ENCODE results near the gene RRBP1.

The RRBP1 gene

GRCh38 chr20:17579369-17580039 lies 102.5 kb downstream of the RRBP1 start:
- no peak for DNase-seq (ENCODE audit: low spot score)

GRCh38 chr20:17576215-17576614 lies 105.8 kb downstream of the RRBP1 start:
- no peak for DNase-seq (ENCODE audit: low spot score)

- DNase-seq (ENCODE audit: low spot score), result no peak
Measured at GRCh38 chr20:17573463-17573862, 108.6 kb downstream of the RRBP1 start.

DNA sequence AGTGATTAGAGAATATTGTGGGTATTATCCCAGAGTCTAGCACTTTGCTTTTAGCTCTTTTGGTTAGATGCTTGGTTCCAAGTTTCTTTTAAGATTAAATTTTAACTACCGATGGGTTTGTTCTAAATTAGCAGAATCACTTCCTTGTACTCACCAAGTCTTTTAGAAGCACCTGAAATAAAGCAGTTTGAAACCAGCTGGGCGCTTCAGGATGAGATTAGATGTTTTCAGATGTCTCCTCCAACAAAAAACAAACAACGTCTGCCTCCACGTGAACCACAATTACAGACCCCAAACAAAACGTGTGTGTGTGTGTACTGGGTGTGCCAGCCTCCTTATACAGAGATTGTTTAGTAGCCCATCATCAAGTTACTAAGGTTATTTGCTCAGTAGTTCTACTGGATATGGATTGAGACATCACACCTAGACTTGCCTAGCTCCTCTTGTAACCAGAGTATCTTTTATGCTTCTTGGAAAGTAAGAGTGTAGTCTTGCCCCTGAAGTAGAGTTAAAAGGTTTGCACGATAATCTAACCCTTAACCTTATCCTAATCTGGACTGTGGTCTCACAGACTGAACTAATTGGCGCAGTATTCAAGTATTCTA lies 109.9 kb downstream of the RRBP1 start:
- DNase-seq (ENCODE audit: low spot score), result no peak

- peak; percentile 62 for DNase-seq (ENCODE audit: low spot score)
Measured at GRCh38 chr20:17571153-17571527, 110.9 kb downstream of the RRBP1 start.

DNA sequence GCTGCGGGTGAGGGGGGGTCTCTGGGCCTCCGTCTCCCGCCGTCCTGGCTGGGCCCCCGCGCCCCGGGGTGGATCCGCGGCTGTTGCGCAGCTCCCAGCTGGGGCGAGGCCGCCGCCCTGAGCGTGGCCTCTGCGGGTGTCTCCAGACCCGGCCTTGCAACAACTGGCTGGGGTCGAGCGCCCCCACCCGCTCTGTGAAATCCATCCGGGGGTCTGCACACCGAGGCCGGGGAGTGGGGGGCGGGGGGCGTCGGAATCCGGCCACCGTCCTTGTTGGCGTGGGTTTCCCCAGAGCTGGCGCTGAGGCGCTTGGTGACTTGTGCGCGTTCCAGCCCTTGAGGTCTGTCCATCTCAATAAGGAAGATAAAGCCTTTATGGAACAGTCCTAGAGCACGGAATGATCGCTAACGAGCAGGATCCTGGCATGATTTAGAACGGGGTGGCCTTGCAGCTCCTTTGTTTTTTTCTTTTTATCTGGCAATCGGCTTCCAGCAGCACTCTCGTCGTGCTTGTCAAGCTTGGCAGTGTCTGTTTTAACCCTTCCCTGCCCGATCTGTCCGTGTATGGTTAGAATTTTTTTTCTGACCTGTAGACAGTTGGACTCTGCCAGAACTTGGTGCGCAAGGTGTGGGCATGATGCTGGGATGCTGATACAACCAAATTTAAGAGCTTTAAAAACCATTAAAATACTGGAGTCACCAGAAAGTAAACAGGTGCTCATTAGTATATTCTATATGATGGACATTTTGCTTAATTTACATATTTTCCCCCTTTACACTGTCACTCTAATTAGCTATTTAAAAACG lies 111.5 kb downstream of the RRBP1 start:
- peak; percentile 11 for DNase-seq (ENCODE audit: low spot score)

DNA sequence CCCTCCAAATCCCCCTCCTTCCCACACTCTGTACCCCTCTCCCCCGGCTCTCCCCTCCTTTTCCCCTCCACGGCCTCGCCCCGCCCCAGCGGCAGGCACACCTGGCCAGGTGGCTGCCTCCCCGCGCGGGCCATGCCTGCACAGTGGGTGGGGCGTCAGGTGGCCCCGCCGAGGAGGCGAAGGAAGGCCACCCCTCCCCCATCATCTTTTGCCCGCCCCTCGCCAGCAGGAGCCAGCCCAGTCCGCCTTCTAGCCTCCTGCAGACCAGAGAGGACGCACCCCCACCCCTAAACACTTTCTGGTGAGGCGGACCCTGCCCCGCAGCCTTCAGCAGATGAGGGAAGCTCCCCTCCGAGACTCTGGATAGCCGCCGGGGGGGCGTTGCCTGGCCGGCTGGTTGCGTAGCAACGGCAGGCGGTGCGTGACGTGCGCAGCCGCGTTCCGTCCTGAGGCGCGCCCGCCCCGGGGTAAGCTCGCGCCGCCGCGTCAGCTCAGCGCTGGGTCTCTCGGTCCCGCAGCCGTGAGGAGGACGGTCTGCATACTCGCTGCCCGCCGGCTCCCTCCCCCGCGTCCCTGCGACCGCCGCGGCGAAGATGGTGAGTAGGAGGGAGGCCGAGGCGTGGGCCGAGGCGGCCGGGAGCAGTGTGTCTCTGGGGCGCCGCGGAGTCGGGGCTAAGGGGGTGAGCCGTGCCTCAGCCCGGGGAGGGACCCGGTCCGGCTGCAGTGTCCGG lies 112.3 kb downstream of the RRBP1 start, which contains the start of gene DSTN:
Gene DSTN (plus strand): TSS at position 460 of the 731 bp plus-strand sequence. CDS start 134 bp downstream, at position 594.
- DNase-seq (ENCODE audit: low spot score), result peak; percentile 86

GRCh38 chr20:17568972-17569521 lies 113.0 kb downstream of the RRBP1 start:
- DNase-seq (ENCODE audit: low spot score), result no peak

DNA sequence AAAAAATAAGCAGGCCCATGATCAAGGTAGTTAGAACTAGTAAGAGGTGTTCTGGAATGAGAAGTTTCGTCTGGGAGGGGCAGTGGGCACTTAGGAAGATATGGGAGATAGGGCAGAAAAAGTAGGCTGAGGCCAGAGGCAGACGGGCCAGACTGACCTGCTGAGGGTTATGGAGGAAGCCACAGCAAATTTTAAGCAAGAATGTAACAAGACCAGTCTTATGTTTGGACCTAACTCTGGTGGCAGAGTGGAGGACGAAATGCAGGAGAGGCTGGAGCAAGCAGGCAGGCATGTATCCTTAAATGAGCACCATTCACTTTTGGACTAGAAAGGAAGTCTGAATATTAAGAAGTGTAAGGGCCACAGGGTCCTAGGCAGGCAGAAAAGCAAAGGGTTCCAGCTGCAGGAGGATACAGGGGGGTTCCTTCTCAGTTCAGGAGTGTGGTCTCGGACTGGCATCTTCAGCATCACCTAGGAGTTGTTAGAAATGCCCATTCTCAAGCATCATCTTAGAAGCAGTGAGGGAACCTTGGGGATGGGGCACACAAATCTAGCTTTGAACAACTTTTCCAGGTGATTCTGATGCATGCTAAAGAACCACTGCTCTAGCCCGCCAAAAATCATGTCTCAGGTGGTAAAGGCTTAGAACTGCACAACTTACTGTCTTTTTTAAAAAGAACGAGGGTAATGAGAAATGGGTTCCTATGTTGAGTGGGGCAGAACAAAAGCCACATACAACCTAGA lies 113.8 kb downstream of the RRBP1 start:
- no peak for DNase-seq (ENCODE audit: low spot score)

- DNase-seq (ENCODE audit: low spot score), result no peak
Measured at GRCh38 chr20:17566345-17566744, 115.7 kb downstream of the RRBP1 start.

GRCh38 chr20:17565169-17565845 lies 116.7 kb downstream of the RRBP1 start:
- DNase-seq (ENCODE audit: low spot score), result no peak
